Skeletal muscle tissue (tissue), 4 donors: Measurements from ENCODE around the gene HP1BP3. TPM values are rescaled to one million over a fixed set of nuclear protein-coding genes. Genes with fewer than 3 reads are reported as not detected.

Experiments used
- H3K27ac ChIP-seq: one replicate; pipeline ENCODE4 v1.7.0; 2013; ENCODE audit warnings: mild to moderate bottlenecking, low read depth, low read length, inconsistent platforms
- H3K27me3 ChIP-seq, 3 donors: one replicate each; pipeline ENCODE4 v1.7.0; 2013; ENCODE audit warnings: low read length in 3 of 3; ENCODE audit not compliant: control insufficient read depth in 3 of 3, insufficient read depth in 3 of 3
- H3K36me3 ChIP-seq, 3 donors: one replicate each; pipeline ENCODE4 v1.7.0; 2013; ENCODE audit warnings: low read length in 3 of 3; ENCODE audit not compliant: control insufficient read depth in 3 of 3, insufficient read depth in 3 of 3
- H3K4me1 ChIP-seq, 3 donors: one replicate each; pipeline ENCODE4 v1.7.0; 2013; ENCODE audit warnings: low read length in 3 of 3, mild to moderate bottlenecking in 3 of 3; ENCODE audit not compliant: control insufficient read depth in 3 of 3, insufficient read depth in 3 of 3
- H3K4me3 ChIP-seq, 3 donors: one replicate each; pipeline ENCODE4 v1.7.0; 2013; ENCODE audit warnings: low read length in 3 of 3
- H3K9ac ChIP-seq, 3 donors: one replicate each; pipeline ENCODE4 v1.7.0; 2013; ENCODE audit warnings: low read length in 3 of 3, mild to moderate bottlenecking in 3 of 3, moderate library complexity in 2 of 3, low read depth in 1 of 3
- H3K9me3 ChIP-seq, 3 donors: one replicate each; pipeline ENCODE4 v1.7.0; 2013; ENCODE audit warnings: low read length in 3 of 3; ENCODE audit not compliant: control insufficient read depth in 3 of 3
- total RNA-seq: library from RNA; depleted of rRNA; stranded (reverse); fragments of >200 nt; gene quantifications from one replicate; pipeline ENCODE4 v1.2.3, GENCODE V29; 2014
- donor health status: Osteomylitis.

The HP1BP3 gene
- total RNA-seq, 1 donor from 2014 or later: 192 TPM

DNA sequence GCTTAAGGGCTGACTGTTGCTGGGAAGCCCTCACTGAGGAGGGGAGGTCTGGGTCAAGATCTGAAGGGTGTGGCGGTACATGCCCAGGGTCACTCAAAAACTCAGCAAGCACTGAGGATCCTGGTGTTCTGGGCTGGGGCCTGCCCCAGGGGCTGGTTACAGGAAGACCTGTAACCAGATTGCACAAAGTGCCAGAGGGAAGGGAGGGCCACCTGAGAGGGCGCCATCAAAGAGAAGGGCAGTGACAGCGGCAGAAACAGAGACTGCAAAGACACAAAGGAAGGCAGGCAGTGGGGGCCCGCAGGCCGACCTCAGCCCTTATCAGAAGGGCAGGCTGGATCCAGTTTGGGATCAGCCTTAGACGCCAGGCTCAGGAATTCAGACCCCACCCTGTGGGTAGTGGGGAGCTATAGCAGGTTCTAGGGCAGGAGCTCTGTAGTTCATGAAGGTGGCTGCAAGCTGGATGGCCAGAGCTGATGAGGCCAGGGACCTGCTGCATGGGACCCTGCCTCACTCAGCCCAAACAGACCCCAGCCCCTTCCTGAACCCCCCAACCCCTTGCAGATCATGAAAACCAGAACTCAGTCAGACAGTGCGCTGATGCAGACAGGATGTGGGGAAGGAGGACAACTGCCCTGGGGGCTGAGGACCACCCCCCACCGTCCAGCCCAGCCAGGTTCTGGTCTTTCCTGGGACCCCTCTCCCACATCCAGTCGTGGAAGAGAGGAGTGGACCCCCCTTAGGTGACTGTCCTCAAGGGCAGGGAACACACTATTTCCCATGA is 58.5 kb downstream of the HP1BP3 start:
- H3K36me3 ChIP-seq: no peaks in the 10 kb centered on the region
- no peaks in the 10 kb centered on the region for H3K9me3 ChIP-seq
- H3K4me3 ChIP-seq: no peak overlapping the region
- no peak overlapping the region for H3K9ac ChIP-seq
- no peak overlapping the region for H3K27ac ChIP-seq
- peaks cover 25 to 37% (median 26%) of the 10 kb centered on the region in 3 donors for H3K27me3 ChIP-seq
- H3K4me1 ChIP-seq: peaks cover 14 to 22% (median 15%) of the 10 kb centered on the region in 3 donors

DNA sequence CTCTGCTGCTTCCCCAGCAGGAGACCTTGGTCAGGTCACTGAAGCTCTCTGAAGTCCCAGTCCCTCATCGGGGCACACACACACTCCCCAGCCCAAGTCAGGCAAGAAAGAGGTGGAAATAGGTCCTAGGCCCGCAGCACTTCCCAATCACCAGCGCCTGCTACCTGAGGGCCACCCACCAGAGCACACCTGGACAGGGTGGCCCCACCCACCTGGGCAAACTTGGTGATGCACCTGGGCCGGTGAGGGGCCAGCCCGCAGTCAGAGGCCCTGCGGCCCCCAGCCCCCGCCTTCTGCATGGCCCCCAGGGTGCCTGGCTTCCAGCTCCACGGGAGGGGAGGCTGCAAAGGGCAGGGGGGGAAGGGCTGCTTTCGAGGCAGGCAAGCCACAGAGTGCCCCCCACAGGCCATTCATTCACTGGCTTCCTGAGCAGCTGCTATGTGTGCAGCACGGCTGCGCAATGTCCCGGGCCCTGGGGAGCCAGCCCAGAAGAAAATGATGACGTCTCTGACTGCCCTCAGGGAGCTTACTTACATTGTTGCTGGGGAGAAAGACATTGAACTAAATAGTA is 59.3 kb downstream of the HP1BP3 start:
- no peaks in the 10 kb centered on the region for H3K9me3 ChIP-seq
- H3K4me3 ChIP-seq: no peak overlapping the region
- H3K36me3 ChIP-seq: no peaks in the 10 kb centered on the region
- no peak overlapping the region for H3K27ac ChIP-seq
- H3K27me3 ChIP-seq: peaks cover 25 to 37% (median 26%) of the 10 kb centered on the region in 3 donors
- H3K4me1 ChIP-seq: peaks cover 7 to 15% (median 8%) of the 10 kb centered on the region in 3 donors
- no peak overlapping the region for H3K9ac ChIP-seq

DNA sequence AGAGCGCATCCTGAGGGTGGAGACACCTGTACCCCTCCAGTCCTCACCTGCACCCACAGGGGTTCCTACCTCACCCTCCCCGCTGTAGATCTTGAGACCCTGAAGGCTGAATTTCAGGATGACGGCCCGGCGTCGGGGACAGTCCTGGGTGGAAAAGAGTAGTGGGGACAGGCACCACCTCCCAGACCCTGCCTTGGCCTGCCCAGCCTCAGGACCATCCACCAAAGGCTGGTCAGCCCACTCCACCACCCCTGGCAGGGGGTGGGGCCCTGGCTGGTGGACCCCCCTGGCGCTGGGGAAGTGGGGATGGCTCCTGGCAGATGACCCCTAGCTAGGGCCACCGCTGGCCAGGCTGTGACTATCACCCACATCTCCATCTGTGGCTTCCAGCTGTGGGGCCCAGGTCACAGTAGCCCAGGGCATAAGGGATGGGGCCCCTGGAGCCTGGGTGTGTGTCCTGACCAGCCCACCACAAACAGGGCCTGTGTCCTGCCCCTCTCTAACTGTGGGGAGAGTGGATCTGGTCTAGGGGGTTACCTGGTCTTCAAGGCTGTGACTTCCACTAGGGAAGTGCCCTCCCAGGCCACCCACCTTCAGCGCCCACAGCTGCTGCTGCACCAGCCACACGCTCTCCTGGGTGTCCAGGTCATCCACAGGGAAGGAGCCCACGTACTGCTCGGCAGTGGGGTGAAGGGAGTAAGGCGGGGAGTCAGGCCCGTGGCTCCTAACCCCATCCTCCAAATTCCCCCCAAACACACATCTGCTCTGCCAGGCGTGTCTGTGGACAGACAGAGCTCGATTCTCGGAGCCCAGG is 60.0 kb downstream of the HP1BP3 start:
- Histone ChIP-seq H3K9me3 (no peaks in the 10 kb centered on the region), H3K4me1 (peaks cover under 1 to 8% (median 1%) of the 10 kb centered on the region in 3 donors), H3K27ac (no peak overlapping the region), H3K4me3 (no peak overlapping the region), H3K36me3 (no peaks in the 10 kb centered on the region), H3K27me3 (peaks cover 25 to 37% (median 26%) of the 10 kb centered on the region in 3 donors), H3K9ac (no peak overlapping the region)

DNA sequence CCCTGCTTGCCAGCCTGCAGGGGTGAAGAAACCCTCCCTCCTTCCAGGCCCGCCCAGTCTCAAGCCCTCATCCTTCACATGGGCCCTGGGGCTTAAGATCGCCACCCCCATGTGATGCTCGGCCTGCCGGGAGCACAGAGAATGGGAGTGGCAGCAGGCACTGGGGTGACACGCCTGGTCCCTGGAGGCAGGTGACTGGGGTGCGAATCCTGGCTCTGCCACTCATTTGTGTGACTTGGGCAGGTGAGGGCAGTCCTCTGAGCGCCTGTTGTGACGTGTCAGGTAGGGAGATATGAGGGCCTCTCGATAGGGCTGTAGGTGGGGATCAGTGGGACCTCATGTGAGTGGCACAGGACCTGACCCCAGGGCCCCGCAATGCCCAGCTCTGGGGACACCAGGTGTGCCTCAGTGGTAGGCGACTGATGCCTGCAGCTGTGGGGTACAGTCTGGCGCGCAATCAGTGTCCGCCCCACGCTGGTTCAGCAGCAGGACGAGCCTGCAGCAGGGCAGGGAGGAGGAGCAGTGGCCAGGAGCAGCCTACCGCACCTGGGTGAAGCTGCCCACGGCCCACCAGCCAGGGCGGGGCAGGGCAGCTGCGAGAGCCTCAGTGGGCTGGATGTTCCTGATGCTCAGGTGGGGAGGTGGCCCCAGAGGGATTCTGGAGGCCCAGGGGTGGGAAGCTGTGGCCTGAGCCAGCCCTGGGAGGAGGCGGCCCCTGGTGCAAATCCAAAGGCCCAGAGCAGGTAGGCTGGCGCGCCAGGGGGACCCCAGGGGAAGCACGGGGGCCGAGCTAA is 60.8 kb downstream of the HP1BP3 start:
- Histone ChIP-seq H3K27me3 (peaks cover 23 to 37% (median 25%) of the 10 kb centered on the region in 3 donors), H3K4me3 (no peak overlapping the region), H3K27ac (no peak overlapping the region), H3K36me3 (no peaks in the 10 kb centered on the region), H3K9me3 (no peaks in the 10 kb centered on the region), H3K4me1 (peaks cover 0 to 5% (median 0%) of the 10 kb centered on the region in 3 donors), H3K9ac (no peak overlapping the region)

DNA sequence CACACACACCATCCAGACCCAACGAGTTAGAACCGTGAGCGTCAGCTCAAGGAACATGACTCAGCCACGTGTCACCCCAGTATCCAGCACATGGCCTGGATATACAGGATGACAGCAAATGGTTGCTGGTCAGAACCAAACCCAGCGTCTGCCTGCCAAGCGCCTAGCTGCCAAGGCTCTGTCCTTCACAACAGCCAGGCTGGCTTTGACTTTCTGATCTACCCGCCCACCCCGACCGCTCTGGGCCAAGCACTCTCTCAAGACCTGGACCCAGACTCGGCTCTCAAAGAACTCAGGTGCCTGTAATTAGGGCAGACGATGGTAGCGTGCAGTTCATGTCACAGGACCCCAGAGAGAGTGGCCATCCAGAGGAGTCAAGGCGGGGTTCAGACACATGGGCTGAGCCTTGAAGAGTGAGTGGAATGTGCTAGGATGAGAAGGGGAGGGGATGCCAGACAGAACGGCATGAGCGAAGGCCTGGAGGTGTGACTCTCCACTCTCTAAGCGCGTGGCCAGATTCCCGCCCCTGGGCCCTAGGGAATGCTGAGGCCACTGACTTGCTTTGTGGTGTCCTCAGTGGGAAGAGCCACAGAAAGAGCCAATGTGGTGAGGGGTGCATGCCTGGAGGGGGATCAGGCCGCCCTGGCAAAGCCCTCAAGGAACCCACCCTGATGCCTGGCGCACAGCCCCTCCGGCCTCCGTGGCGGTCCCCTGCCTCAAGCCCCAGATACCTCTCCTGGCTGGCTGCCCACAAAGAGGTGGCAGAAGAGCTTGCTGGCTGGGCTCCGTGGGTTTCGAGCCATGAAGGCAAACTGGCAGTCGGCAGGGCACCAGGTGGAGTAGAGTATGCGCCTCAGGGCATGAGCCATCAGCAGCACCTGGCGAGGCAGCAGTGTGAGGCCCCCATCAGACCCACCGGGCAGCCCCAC is 61.7 kb downstream of the HP1BP3 start:
- Histone ChIP-seq H3K4me1 (no peaks in the 10 kb centered on the region), H3K36me3 (no peaks in the 10 kb centered on the region), H3K4me3 (no peak overlapping the region), H3K9ac (no peak overlapping the region), H3K9me3 (no peaks in the 10 kb centered on the region), H3K27me3 (peaks cover 15 to 28% (median 16%) of the 10 kb centered on the region in 3 donors), H3K27ac (no peak overlapping the region)

DNA sequence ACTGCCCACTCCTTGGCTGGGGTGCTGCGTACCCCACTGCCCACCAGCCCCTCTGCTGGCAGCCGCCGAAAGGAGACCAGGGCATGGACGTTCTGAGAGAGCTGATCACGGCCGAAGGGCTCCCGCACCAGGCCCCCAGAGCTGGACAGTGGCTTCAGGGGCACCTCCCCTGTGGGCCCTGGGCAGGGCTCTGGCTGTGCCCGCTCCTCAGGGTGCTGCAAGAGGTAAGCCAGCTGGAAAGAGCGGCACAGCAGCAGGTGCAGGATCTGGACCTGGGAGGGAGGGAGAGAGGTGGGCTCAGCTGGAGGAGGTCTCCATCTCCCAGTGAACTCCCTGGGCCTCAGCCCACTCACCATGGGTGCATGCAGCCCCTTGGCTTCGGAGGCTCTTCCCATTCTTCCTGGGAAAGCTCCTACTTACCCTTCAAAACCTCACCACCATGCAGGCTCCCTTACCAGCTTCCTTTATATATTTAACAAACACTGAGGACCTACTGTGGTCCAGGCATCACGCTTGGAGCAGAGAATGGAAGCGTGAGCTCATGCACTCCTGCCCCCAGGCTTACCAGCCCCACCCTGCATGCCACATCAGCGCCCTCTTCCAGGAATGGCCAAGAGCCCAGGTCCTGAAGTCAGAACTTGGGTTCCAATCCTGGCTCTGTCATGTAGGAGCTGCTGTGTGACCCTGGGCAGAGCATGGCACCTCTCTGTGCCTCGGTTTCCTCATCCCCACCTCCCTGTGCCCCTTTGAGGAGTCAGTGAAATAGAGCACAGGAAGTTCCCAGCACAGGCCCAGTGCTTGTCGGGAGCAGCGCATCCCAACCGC is 62.5 kb downstream of the HP1BP3 start:
- H3K27ac ChIP-seq: no peak overlapping the region
- peaks cover 9 to 20% (median 9%) of the 10 kb centered on the region in 3 donors for H3K27me3 ChIP-seq
- H3K9me3 ChIP-seq: no peaks in the 10 kb centered on the region
- no peak overlapping the region for H3K4me3 ChIP-seq
- H3K9ac ChIP-seq: no peak overlapping the region
- H3K36me3 ChIP-seq: no peaks in the 10 kb centered on the region
- no peaks in the 10 kb centered on the region for H3K4me1 ChIP-seq

DNA sequence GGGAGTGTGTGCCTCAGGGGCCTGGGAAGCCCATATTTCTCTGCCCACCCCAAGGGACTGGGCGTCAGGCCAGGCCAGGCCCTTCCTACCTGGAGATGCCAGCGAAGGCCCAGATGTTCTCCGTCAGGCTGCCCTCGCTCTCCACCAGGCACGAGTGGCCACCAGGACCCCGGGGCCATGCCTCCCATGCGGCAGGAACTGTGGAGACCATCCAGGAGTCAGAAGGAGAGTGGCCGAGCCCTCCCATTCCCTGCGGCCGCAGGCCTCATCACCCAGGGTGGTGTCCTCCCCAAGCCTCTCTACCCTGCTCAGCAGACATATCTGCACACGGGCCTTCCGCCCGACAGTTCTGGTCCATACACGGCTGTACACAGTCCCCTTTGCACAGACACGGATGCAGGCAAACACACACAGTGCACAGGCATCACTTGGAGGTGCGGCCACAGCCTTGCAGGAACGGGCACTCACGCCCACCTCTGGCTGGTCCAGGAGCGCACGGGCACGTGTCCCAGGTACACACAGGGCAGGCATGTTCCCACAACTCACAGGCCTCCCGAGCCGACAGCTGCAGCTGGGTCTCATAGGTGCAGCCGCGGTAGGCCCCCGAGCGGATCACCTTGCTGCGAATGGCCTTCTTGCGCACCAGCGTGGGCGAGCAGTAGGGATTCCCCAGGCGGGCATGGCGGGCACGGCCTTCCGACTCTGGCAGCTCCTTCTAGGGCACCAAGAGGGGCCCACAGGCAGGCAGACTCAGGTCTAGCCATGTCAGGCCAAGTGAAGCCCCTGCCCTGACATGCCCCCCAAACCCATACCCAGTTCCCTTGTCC is 63.4 kb downstream of the HP1BP3 start:
- Histone ChIP-seq H3K27ac (no peak overlapping the region), H3K4me3 (no peak overlapping the region), H3K9ac (no peak overlapping the region), H3K27me3 (peaks cover 5 to 16% (median 6%) of the 10 kb centered on the region in 3 donors), H3K9me3 (no peaks in the 10 kb centered on the region), H3K36me3 (no peaks in the 10 kb centered on the region), H3K4me1 (no peaks in the 10 kb centered on the region)

DNA sequence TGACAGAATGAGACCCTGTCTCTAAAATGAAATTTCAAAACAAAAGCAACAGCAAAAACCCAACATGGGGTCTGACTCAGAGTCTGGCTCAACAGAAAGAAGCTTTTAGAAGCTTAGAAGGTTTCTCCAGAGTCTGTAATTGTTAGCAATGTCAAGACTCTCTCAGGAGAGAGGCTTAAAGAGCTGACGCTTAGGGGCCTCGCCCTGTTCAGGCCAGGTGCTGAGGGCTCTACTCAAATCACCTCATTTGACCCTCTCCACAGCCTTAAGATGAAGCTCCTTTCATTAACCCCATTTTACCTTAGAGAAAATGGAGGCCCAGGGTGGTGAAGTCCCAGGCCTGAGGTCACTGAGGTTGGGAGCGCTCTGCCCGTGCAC is 64.0 kb downstream of the HP1BP3 start:
- Histone ChIP-seq H3K27ac (no peak overlapping the region), H3K4me3 (no peak overlapping the region), H3K9me3 (no peaks in the 10 kb centered on the region), H3K27me3 (peaks cover 0 to 13% (median 5%) of the 10 kb centered on the region in 3 donors), H3K36me3 (no peaks in the 10 kb centered on the region), H3K4me1 (no peaks in the 10 kb centered on the region), H3K9ac (no peak overlapping the region)
